ENCODE results near the gene CPNE6.

CPNE6 gene

GRCh38 chr14:24110060-24110459, 38.7 kb downstream of the CPNE6 start:
- no peak overlapping the region for H3K4me2 ChIP-seq (ENCODE audit: low read depth, low read length, poor library complexity, severe bottlenecking)
- no peaks in the 10 kb centered on the region for H4K20me1 ChIP-seq (ENCODE audit: low read depth, low read length)
- H3K79me2 ChIP-seq (ENCODE audit: insufficient read depth, low read length): no peaks in the 10 kb centered on the region; the same call in 1 of the 2 replicates
- H3K27me3 ChIP-seq (ENCODE audit: low read length): no peaks in the 10 kb centered on the region
- peaks cover 16% of the 10 kb centered on the region; the same call in 1 of the 2 replicates for H3F3A ChIP-seq (ENCODE audit: insufficient read depth)
- TF ChIP-seq CTCF (IDR thresholded peaks at IDR 0.05; ENCODE audit: insufficient read depth, low read length, poor library complexity, severe bottlenecking) (no peak), EZH2phosphoT487 (conservative IDR thresholded peaks at IDR 0.05; ENCODE audit: low read length) (no peak)
- H3K27ac ChIP-seq (ENCODE audit: low read depth, low read length): no peak overlapping the region
- H3K9ac ChIP-seq (ENCODE audit: low read length): no peak overlapping the region
- no peak overlapping the region for H2AFZ ChIP-seq (ENCODE audit: low read depth, low read length, severe bottlenecking)
- H3K36me3 ChIP-seq (ENCODE audit: low read length): no peaks in the 10 kb centered on the region
- no peaks in the 10 kb centered on the region for H3K9me2 ChIP-seq (replicated peaks; ENCODE audit: insufficient read depth, low read length)
- no peaks in the 10 kb centered on the region for H3K9me3 ChIP-seq (ENCODE audit: insufficient read depth, low read length)
- no peak overlapping the region for H3K4me3 ChIP-seq (ENCODE audit: insufficient read depth, low read length, poor library complexity, severe bottlenecking)

- no peak overlapping the region for H3K4me2 ChIP-seq (ENCODE audit: low read depth, low read length, poor library complexity, severe bottlenecking)
Observed at GRCh38 chr14:24110523-24110922, 39.2 kb downstream of the CPNE6 start.

GRCh38 chr14:24113379-24113800, 42.0 kb downstream of the CPNE6 start:
- peak overlapping the region; percentile 49 for H2AFZ ChIP-seq (ENCODE audit: low read depth, low read length, severe bottlenecking)
- no peaks in the 10 kb centered on the region for H3K27me3 ChIP-seq (ENCODE audit: low read length)
- H3K4me3 ChIP-seq (ENCODE audit: insufficient read depth, low read length, poor library complexity, severe bottlenecking): peak overlapping the region; percentile 67
- TF ChIP-seq CTCF (IDR thresholded peaks at IDR 0.05; ENCODE audit: insufficient read depth, low read length, poor library complexity, severe bottlenecking) (no peak), EZH2phosphoT487 (conservative IDR thresholded peaks at IDR 0.05; ENCODE audit: low read length) (no peak)
- peak overlapping the region; percentile 82 for H3K9ac ChIP-seq (ENCODE audit: low read length)
- no peaks in the 10 kb centered on the region for H3K36me3 ChIP-seq (ENCODE audit: low read length)
- peaks cover 16% of the 10 kb centered on the region for H3K79me2 ChIP-seq (ENCODE audit: insufficient read depth, low read length)
- peak overlapping the region; percentile 90 for H3K27ac ChIP-seq (ENCODE audit: low read depth, low read length)
- no peaks in the 10 kb centered on the region for H4K20me1 ChIP-seq (ENCODE audit: low read depth, low read length)
- H3F3A ChIP-seq (ENCODE audit: insufficient read depth): peaks cover 16% of the 10 kb centered on the region; the same call in 1 of the 2 replicates
- H3K9me2 ChIP-seq (replicated peaks; ENCODE audit: insufficient read depth, low read length): no peaks in the 10 kb centered on the region
- H3K9me3 ChIP-seq (ENCODE audit: insufficient read depth, low read length): no peaks in the 10 kb centered on the region
- H3K4me2 ChIP-seq (ENCODE audit: low read depth, low read length, poor library complexity, severe bottlenecking): peak overlapping the region; percentile 89

More at GRCh38 chr14:24110523-24110922, 39.2 kb downstream of the CPNE6 start:
- no peaks in the 10 kb centered on the region for H4K20me1 ChIP-seq (ENCODE audit: low read depth, low read length)
- no peak overlapping the region for H2AFZ ChIP-seq (ENCODE audit: low read depth, low read length, severe bottlenecking)
- no peak for TF ChIP-seq CTCF (IDR thresholded peaks at IDR 0.05; ENCODE audit: insufficient read depth, low read length, poor library complexity, severe bottlenecking)
- H3K4me3 ChIP-seq (ENCODE audit: insufficient read depth, low read length, poor library complexity, severe bottlenecking): no peak overlapping the region
- H3K36me3 ChIP-seq (ENCODE audit: low read length): no peaks in the 10 kb centered on the region
- peaks cover 16% of the 10 kb centered on the region; the same call in 1 of the 2 replicates for H3F3A ChIP-seq (ENCODE audit: insufficient read depth)
- H3K9ac ChIP-seq (ENCODE audit: low read length): no peak overlapping the region
- H3K27me3 ChIP-seq (ENCODE audit: low read length): no peaks in the 10 kb centered on the region
- H3K9me2 ChIP-seq (replicated peaks; ENCODE audit: insufficient read depth, low read length): no peaks in the 10 kb centered on the region
- no peak overlapping the region for H3K27ac ChIP-seq (ENCODE audit: low read depth, low read length)
- peaks cover 3% of the 10 kb centered on the region; the same call in 1 of the 2 replicates for H3K79me2 ChIP-seq (ENCODE audit: insufficient read depth, low read length)
- no peaks in the 10 kb centered on the region for H3K9me3 ChIP-seq (ENCODE audit: insufficient read depth, low read length)
